Measurements from ENCODE around the gene POLR3E.
A peak's percentile ranks its signal among the peaks of the same experiment; 100 is the strongest.

Gene POLR3E

DNA sequence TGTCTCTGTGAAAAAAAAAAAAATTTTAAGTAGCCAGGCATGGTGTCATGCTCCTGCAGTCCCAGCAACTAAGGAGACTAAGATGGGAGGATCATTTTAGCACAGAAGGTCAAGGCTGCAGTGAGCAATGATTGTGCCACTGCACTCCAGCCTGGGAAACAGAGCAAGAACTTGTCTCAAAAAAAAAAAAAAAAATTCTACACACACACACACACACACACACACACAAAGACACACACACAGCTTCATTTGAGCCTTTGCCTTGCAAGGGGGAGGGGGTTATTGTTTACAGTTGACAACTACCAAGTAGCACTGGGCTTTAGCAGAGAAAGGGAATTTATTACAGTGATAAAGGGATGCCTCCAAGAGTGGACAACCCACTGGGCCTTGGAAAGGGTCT is 4.9 kb upstream of the POLR3E start:
- H3K27me3 ChIP-seq (ENCODE audit: low read depth, low read length), result no peaks in the 10 kb centered on the region
- TF ChIP-seq EZH2phosphoT487 (IDR thresholded peaks at IDR 0.05; ENCODE audit: low read depth), result no peak
- no peak for TF ChIP-seq CTCF (IDR thresholded peaks at IDR 0.05; ENCODE audit: low read depth, low read length)
- no peak overlapping the region for H3K27ac ChIP-seq (ENCODE audit: low read length)
- no peaks in the 10 kb centered on the region for H3K9me3 ChIP-seq (ENCODE audit: insufficient read depth, low read length)
- no peaks in the 10 kb centered on the region for H4K20me1 ChIP-seq (ENCODE audit: insufficient read depth, low read length)
- no peak overlapping the region for H2AFZ ChIP-seq (ENCODE audit: low read depth, low read length)
- peaks cover 5% of the 10 kb centered on the region; the same call in 1 of the 2 replicates for H3K4me1 ChIP-seq (ENCODE audit: low read length)
- H3K9ac ChIP-seq (ENCODE audit: low read length), result no peak overlapping the region
- H3K79me2 ChIP-seq (ENCODE audit: low read length), result peaks cover 1% of the 10 kb centered on the region
- H3K4me3 ChIP-seq (ENCODE audit: low read length), result no peak overlapping the region
- H3K36me3 ChIP-seq (replicated peaks; ENCODE audit: low read depth, low read length), result peaks cover 4% of the 10 kb centered on the region
- H3K4me2 ChIP-seq (ENCODE audit: low read length), result no peak overlapping the region

- H3K36me3 ChIP-seq (replicated peaks; ENCODE audit: low read depth, low read length), result peaks cover 2% of the 10 kb centered on the region
- peaks cover 9% of the 10 kb centered on the region for H4K20me1 ChIP-seq (ENCODE audit: insufficient read depth, low read length)
- peaks cover 5% of the 10 kb centered on the region; the same call in 1 of the 2 replicates for H3K4me1 ChIP-seq (ENCODE audit: low read length)
- H3K4me3 ChIP-seq (ENCODE audit: low read length), result no peak overlapping the region
- H3K79me2 ChIP-seq (ENCODE audit: low read length), result peaks cover 12% of the 10 kb centered on the region
- H3K9me3 ChIP-seq (ENCODE audit: insufficient read depth, low read length), result no peaks in the 10 kb centered on the region
- no peak overlapping the region for H3K27ac ChIP-seq (ENCODE audit: low read length)
- no peaks in the 10 kb centered on the region for H3K27me3 ChIP-seq (ENCODE audit: low read depth, low read length)
- H3K9ac ChIP-seq (ENCODE audit: low read length), result no peak overlapping the region
- no peak for TF ChIP-seq CTCF (IDR thresholded peaks at IDR 0.05; ENCODE audit: low read depth, low read length)
- H2AFZ ChIP-seq (ENCODE audit: low read depth, low read length), result no peak overlapping the region
- H3K4me2 ChIP-seq (ENCODE audit: low read length), result no peak overlapping the region
Measured at GRCh38 chr16:22293137-22294106, 3.8 kb upstream of the POLR3E start.

DNA sequence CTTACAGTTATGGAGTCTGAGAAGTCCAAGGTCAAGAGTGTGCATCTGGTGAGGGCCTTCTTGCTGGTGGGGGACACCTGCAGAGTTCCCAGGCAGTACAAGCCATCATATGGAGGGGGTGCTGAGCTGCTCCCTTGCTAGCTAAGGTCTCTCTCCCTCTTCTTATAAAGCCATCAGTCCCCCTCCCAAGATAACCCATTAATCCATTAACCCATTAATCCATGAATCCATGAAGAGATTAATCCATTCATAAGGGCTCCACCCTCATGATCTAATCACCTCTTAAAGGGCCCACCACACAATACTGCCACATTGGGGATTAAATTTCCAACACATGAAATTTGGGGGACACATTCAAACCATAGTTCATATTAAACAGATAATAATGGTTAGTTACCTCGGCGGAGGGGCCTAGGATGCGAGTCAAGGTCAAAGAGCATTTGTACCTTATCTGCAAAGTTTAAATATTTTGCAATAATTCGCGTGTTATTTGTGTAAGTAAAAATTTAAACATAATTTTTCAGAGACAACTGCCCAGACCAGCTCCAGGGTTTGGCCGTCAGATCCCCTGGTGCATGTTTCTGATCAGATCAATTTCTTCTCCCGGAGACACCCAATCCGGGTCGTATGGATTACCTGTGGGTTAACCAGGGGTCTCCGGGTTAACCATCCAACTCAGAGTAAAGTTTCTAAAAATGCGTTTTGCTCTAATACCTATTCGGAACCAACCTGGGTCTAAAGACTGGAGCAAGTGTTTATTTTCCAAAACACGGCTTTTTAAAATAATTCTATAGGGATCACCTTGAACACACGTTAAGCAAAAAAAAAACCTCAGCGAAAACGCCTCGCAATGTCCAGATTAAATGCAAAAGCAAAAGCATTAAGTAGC is 740 bp upstream of the POLR3E start:
- TF ChIP-seq EZH2phosphoT487 (IDR thresholded peaks at IDR 0.05; ENCODE audit: low read depth), result no peak
- TF ChIP-seq CTCF (IDR thresholded peaks at IDR 0.05; ENCODE audit: low read depth, low read length), result no peak
- peaks cover 43% of the 10 kb centered on the region for H3K79me2 ChIP-seq (ENCODE audit: low read length)
- peak overlapping the region; percentile 49 for H3K9ac ChIP-seq (ENCODE audit: low read length)
- no peaks in the 10 kb centered on the region for H3K9me3 ChIP-seq (ENCODE audit: insufficient read depth, low read length)
- no peak overlapping the region for H3K27ac ChIP-seq (ENCODE audit: low read length)
- H2AFZ ChIP-seq (ENCODE audit: low read depth, low read length), result peak overlapping the region; percentile 71
- peaks cover 12% of the 10 kb centered on the region for H3K4me1 ChIP-seq (ENCODE audit: low read length)
- H3K4me2 ChIP-seq (ENCODE audit: low read length), result peak overlapping the region; percentile 76
- H3K4me3 ChIP-seq (ENCODE audit: low read length), result peak overlapping the region; percentile 99
- H4K20me1 ChIP-seq (ENCODE audit: insufficient read depth, low read length), result peaks cover 33% of the 10 kb centered on the region
- H3K36me3 ChIP-seq (replicated peaks; ENCODE audit: low read depth, low read length), result no peaks in the 10 kb centered on the region
- no peaks in the 10 kb centered on the region for H3K27me3 ChIP-seq (ENCODE audit: low read depth, low read length)

Measured in OCI-LY3 (cell line).